Tibial nerve (tissue), 3 donors: ENCODE measurements around the gene TNNI3K.

ENCODE experiments used
- POLR2A ChIP-seq, 2 donors: fragments of 450-650 bp; IDR thresholded peaks; one replicate each; pipeline ENCODE4 v1.6.1; 2017; ENCODE audit warnings: antibody characterized with exemption in 2 of 2, mild to moderate bottlenecking in 2 of 2, moderate library complexity in 2 of 2
- TF ChIP-seq, protein P1 (sequence below), 5 experiments: fragments of 200-600 bp in 3 of 5; fragments of 450-650 bp in 2 of 5; sonication (generic) in 3 of 5; IDR thresholded peaks; one replicate each; pipeline ENCODE4 v1.5.1; 2016 to 2019; ENCODE audit warnings: antibody characterized with exemption in 5 of 5, mild to moderate bottlenecking in 3 of 5, moderate library complexity in 2 of 5

DNA sequence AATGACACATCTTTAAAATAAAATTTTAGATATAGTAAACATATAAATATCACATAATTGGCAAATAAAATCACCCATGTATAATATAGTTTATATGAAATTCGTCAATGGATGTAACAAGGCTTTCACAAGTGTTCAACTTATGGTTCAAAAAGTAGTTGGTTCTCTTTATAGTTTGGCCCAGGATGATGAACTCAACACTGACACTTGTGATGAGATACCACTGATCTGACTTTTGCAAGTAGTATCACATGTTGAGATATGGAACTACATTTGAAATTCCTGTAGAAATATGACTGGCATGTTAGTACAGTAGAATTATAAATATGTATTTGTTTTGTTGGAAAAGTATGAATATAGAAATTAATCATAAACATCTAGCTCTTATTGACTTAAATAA is 1.8 kb downstream of the TNNI3K start:
- TF ChIP-seq POLR2A (IDR thresholded peaks at IDR 0.05): no peak
- TF ChIP-seq, protein P1, sequence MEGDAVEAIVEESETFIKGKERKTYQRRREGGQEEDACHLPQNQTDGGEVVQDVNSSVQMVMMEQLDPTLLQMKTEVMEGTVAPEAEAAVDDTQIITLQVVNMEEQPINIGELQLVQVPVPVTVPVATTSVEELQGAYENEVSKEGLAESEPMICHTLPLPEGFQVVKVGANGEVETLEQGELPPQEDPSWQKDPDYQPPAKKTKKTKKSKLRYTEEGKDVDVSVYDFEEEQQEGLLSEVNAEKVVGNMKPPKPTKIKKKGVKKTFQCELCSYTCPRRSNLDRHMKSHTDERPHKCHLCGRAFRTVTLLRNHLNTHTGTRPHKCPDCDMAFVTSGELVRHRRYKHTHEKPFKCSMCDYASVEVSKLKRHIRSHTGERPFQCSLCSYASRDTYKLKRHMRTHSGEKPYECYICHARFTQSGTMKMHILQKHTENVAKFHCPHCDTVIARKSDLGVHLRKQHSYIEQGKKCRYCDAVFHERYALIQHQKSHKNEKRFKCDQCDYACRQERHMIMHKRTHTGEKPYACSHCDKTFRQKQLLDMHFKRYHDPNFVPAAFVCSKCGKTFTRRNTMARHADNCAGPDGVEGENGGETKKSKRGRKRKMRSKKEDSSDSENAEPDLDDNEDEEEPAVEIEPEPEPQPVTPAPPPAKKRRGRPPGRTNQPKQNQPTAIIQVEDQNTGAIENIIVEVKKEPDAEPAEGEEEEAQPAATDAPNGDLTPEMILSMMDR (IDR thresholded peaks at IDR 0.05): no peak
